Sigmoid colon (tissue), 7 donors: ENCODE measurements around the gene ZNF614. TPM values are rescaled to one million over a fixed set of nuclear protein-coding genes. Genes with fewer than 3 reads are reported as not detected.

Experiments used
- DNase-seq: peaks from one replicate; pipeline ENCODE4 v3.0.0-alpha.2; 2019
- H3K27ac ChIP-seq, 4 donors: fragments of 200-600 bp; sonication (generic); one replicate each; pipeline ENCODE4 v1.5.1; 2016 to 2019; ENCODE audit warnings: mild to moderate bottlenecking in 1 of 4
- H3K27me3 ChIP-seq, 3 donors: fragments of 200-600 bp; sonication (generic); one replicate each; pipeline ENCODE4 v1.5.1; 2019; ENCODE audit warnings: mild to moderate bottlenecking in 1 of 3
- H3K36me3 ChIP-seq, 4 donors: fragments of 200-600 bp; sonication (generic); one replicate each; pipeline ENCODE4 v1.5.1; 2016 to 2019
- H3K4me1 ChIP-seq, 4 donors: fragments of 200-600 bp; sonication (generic); one replicate each; pipeline ENCODE4 v1.5.1; 2017 to 2019
- H3K4me3 ChIP-seq, 4 donors: fragments of 200-600 bp; sonication (generic); one replicate each; pipeline ENCODE4 v1.5.1; 2017 to 2019; ENCODE audit warnings: mild to moderate bottlenecking in 2 of 4, moderate library complexity in 1 of 4
- H3K9me3 ChIP-seq, 4 donors: fragments of 200-600 bp in 3 of 4; sonication (generic) in 3 of 4; one replicate each; pipeline versions ENCODE4 v1.5.1 to v1.6.1; 2013 to 2019
- CTCF ChIP-seq, 4 experiments: fragments of 450-650 bp in 3 of 4; fragments of 200-600 bp in 1 of 4; IDR thresholded peaks; one replicate each; pipeline ENCODE4 v1.5.1; 2016 to 2019; ENCODE audit warnings: antibody characterized with exemption in 4 of 4, mild to moderate bottlenecking in 3 of 4, moderate library complexity in 2 of 4
- EP300 ChIP-seq, 4 donors: sonication (generic); formaldehyde crosslinking; IDR thresholded peaks; one replicate each; pipeline ENCODE4 v1.6.1; 2017; ENCODE audit warnings: antibody characterized with exemption in 4 of 4
- POLR2A ChIP-seq, 2 donors: fragments of 450-650 bp; IDR thresholded peaks; one replicate each; pipeline ENCODE4 v1.6.1; 2016; ENCODE audit warnings: antibody characterized with exemption in 2 of 2, mild to moderate bottlenecking in 2 of 2, moderate library complexity in 2 of 2
- POLR2AphosphoS5 ChIP-seq, 4 donors: sonication (generic); formaldehyde crosslinking; IDR thresholded peaks; one replicate each; pipeline ENCODE4 v1.6.1; 2017; ENCODE audit warnings: antibody characterized with exemption in 4 of 4
- WGBS, 2 donors: extraction: QIAGEN DNeasy Blood & Tissue Kit; methylation state at CpG; one replicate each; pipeline ENCODE4 v1.1.7; 2013; 5-methylcytosine and 5-hydroxymethylcytosine counted together
- intact Hi-C: fragments of 100-400 bp; cut with DNase I; formaldehyde crosslinking; loops from one replicate; pipeline ENCODE4 v1.15.1; 2023
- polyA plus RNA-seq, 3 donors: library from polyadenylated mRNA; stranded (reverse); fragments of 200-250 nt; gene quantifications; one replicate each; pipeline ENCODE4 v1.2.3, GENCODE V29; 2013
- total RNA-seq, 4 donors: library from RNA; depleted of rRNA; stranded (reverse); fragments of >200 nt; gene quantifications; one replicate each; pipeline ENCODE4 v1.1.0, GENCODE V29; 2016
- donor health status: healthy with polysubstance abuse.
- donor health status: Bipolar disorder and iron deficiency.
- donor health status: healthy.

The ZNF614 gene
- total and polyA plus RNA-seq, 7 donors = 1.2 to 13.5 (median 6.6) TPM

GRCh38 chr19:52010674-52011073, 17.5 kb downstream of the ZNF614 start:
- WGBS, 2 donors = 88 to 93% methylated on average over 1 of the region's 1 CpG
- no peak for TF ChIP-seq EP300 (IDR thresholded peaks at IDR 0.05)
- no peak for TF ChIP-seq POLR2AphosphoS5 (IDR thresholded peaks at IDR 0.05)
- no peak for TF ChIP-seq POLR2A (IDR thresholded peaks at IDR 0.05)
- TF ChIP-seq CTCF (IDR thresholded peaks at IDR 0.05) = no peak
- H3K9me3 ChIP-seq = peaks cover 0 to 9% (median under 1%) of the 10 kb centered on the region in 4 donors
- no peaks in the 10 kb centered on the region for H3K27me3 ChIP-seq
- DNase-seq = no peak
- H3K4me1 ChIP-seq = peaks cover 0 to 11% (median 8%) of the 10 kb centered on the region in 4 donors
- intact Hi-C loops = no loop called here
- no peak overlapping the region for H3K27ac ChIP-seq
- peaks cover under 1 to 13% (median 5%) of the 10 kb centered on the region in 4 donors for H3K36me3 ChIP-seq
- H3K4me3 ChIP-seq = no peak overlapping the region

GRCh38 chr19:52007806-52008557, 20.2 kb downstream of the ZNF614 start, which contains the start of gene ZNF615:
Gene ZNF615 (minus strand): TSS chr19:52008211. CDS start chr19:52003711, 4,500 bp downstream.
- peaks cover 0 to 11% (median 8%) of the 10 kb centered on the region in 4 donors for H3K4me1 ChIP-seq
- peak; percentile 34 to 86 (median 82) for TF ChIP-seq POLR2AphosphoS5 (IDR thresholded peaks at IDR 0.05)
- peak in 1 of 2 donors; percentile 35 for TF ChIP-seq POLR2A (IDR thresholded peaks at IDR 0.05)
- no peak for TF ChIP-seq EP300 (IDR thresholded peaks at IDR 0.05)
- TF ChIP-seq CTCF (IDR thresholded peaks at IDR 0.05) = no peak
- peak within 1 kb of the TSS; percentile 81 to 91 (median 86) for H3K27ac ChIP-seq
- 0 to 1% methylated on average over 44 of the region's 44 CpGs for WGBS, 2 donors
- DNase-seq = peak; percentile 93
- H3K36me3 ChIP-seq = peaks cover 0 to 23% (median 10%) of the 10 kb centered on the region in 4 donors
- H3K9me3 ChIP-seq = peaks cover 0 to 17% (median under 1%) of the 10 kb centered on the region in 4 donors
- intact Hi-C loops = loop anchor here (1.0 to 2.0 kb wide), 3 partner anchors 20 to 41 kb away; partner anchors contain the start of genes ZNF350, ZNF432 and ZNF614
- H3K27me3 ChIP-seq = no peaks in the 10 kb centered on the region
- peak within 1 kb of the TSS; percentile 63 to 83 (median 75) for H3K4me3 ChIP-seq

- TF ChIP-seq POLR2AphosphoS5 (IDR thresholded peaks at IDR 0.05) (no peak), POLR2A (IDR thresholded peaks at IDR 0.05) (no peak), EP300 (IDR thresholded peaks at IDR 0.05) (no peak), CTCF (IDR thresholded peaks at IDR 0.05) (no peak)
- WGBS, 2 donors = 2 to 12% methylated on average over 9 of the region's 9 CpGs
- peak overlapping the region; percentile 81 to 91 (median 86) for H3K27ac ChIP-seq
- H3K4me1 ChIP-seq = peaks cover 0 to 11% (median 8%) of the 10 kb centered on the region in 4 donors
- H3K27me3 ChIP-seq = no peaks in the 10 kb centered on the region
- DNase-seq = no peak
- peak overlapping the region; percentile 63 to 83 (median 75) for H3K4me3 ChIP-seq
- intact Hi-C loops = no loop called here
- H3K9me3 ChIP-seq = peaks cover 0 to 14% (median under 1%) of the 10 kb centered on the region in 4 donors
- H3K36me3 ChIP-seq = peaks cover 0 to 23% (median 11%) of the 10 kb centered on the region in 4 donors
These were observed 20.8 kb downstream of the ZNF614 start for GRCh38 chr19:52007451-52007805.

GRCh38 chr19:51994048-51994644, 34.0 kb downstream of the ZNF614 start:
- no peak overlapping the region for H3K4me3 ChIP-seq
- H3K27ac ChIP-seq = no peak overlapping the region
- no peak for DNase-seq
- H3K27me3 ChIP-seq = no peaks in the 10 kb centered on the region
- H3K4me1 ChIP-seq = no peaks in the 10 kb centered on the region
- peaks cover 45 to 74% (median 55%) of the 10 kb centered on the region in 4 donors for H3K36me3 ChIP-seq
- TF ChIP-seq CTCF (IDR thresholded peaks at IDR 0.05) (no peak), POLR2A (IDR thresholded peaks at IDR 0.05) (no peak), EP300 (IDR thresholded peaks at IDR 0.05) (no peak), POLR2AphosphoS5 (IDR thresholded peaks at IDR 0.05) (no peak)
- intact Hi-C loops = no loop called here
- 97 to 99% methylated on average over 2 of the region's 2 CpGs for WGBS, 2 donors
- peaks cover 38 to 58% (median 48%) of the 10 kb centered on the region in 4 donors for H3K9me3 ChIP-seq
